Epithelial cell of prostate (primary cell): ENCODE results near the gene CGB1.

Experiments used
- DNase-seq: peaks from one replicate; pipeline ENCODE4 v3.0.0-alpha.2; 2011; ENCODE audit warnings: low read depth, low spot score
- H3K27ac ChIP-seq: fragments of 450-650 bp; 2 replicates; pipeline ENCODE4 v1.5.1; 2017; ENCODE audit warnings: mild to moderate bottlenecking

Gene CGB1

GRCh38 chr19:49004133-49004532, 32.6 kb downstream of the CGB1 start:
- no peak for DNase-seq
- H3K27ac ChIP-seq: no peak overlapping the region

- DNase-seq: peak; percentile 10
- no peak overlapping the region for H3K27ac ChIP-seq
Measured at GRCh38 chr19:48999481-49000325, 37.0 kb downstream of the CGB1 start.

- no peak for DNase-seq
- H3K27ac ChIP-seq: no peak overlapping the region
Measured at GRCh38 chr19:48997972-48998371, 38.7 kb downstream of the CGB1 start.

- DNase-seq: no peak
Measured at GRCh38 chr19:48994035-48994386, 42.7 kb downstream of the CGB1 start.

GRCh38 chr19:48993175-48994034, 43.3 kb downstream of the CGB1 start, which contains the start of the genes GYS1 and RUVBL2:
TSS of gene GYS1 (minus strand) at chr19:48993309. CDS start at chr19:48993112, 197 bp downstream.
TSS of gene RUVBL2 (plus strand) at chr19:48993887. CDS start at chr19:48993912, 25 bp downstream.
- H3K27ac ChIP-seq: peak within 1 kb of the TSS; percentile 85
- DNase-seq: peak; percentile 98

More at GRCh38 chr19:48994035-48994386, 42.7 kb downstream of the CGB1 start:
- H3K27ac ChIP-seq: peak overlapping the region; percentile 85

GRCh38 chr19:48992581-48993174, 44.0 kb downstream of the CGB1 start:
- no peak for DNase-seq

GRCh38 chr19:48991873-48992580, 44.7 kb downstream of the CGB1 start:
- H3K27ac ChIP-seq: peak overlapping the region; percentile 85
- DNase-seq: peak; percentile 34

More at GRCh38 chr19:48992581-48993174, 44.0 kb downstream of the CGB1 start:
- H3K27ac ChIP-seq: peak overlapping the region; percentile 85

GRCh38 chr19:48991011-48991609, 45.6 kb downstream of the CGB1 start:
- no peak overlapping the region for H3K27ac ChIP-seq
- no peak for DNase-seq

GRCh38 chr19:48990400-48990799, 46.3 kb downstream of the CGB1 start:
- no peak overlapping the region for H3K27ac ChIP-seq
- no peak for DNase-seq

- no peak overlapping the region for H3K27ac ChIP-seq
- DNase-seq: no peak
Measured at GRCh38 chr19:48989701-48990291, 46.9 kb downstream of the CGB1 start.

- no peak overlapping the region for H3K27ac ChIP-seq
- DNase-seq: no peak
Measured at GRCh38 chr19:48988860-48989259, 47.8 kb downstream of the CGB1 start.

GRCh38 chr19:48988286-48988685, 48.4 kb downstream of the CGB1 start:
- no peak overlapping the region for H3K27ac ChIP-seq
- DNase-seq: no peak

- no peak overlapping the region for H3K27ac ChIP-seq
- no peak for DNase-seq
Measured at GRCh38 chr19:48987323-48987722, 49.4 kb downstream of the CGB1 start.

GRCh38 chr19:48986211-48986610, 50.5 kb downstream of the CGB1 start:
- no peak overlapping the region for H3K27ac ChIP-seq
- no peak for DNase-seq

GRCh38 chr19:48985711-48986110, 51.0 kb downstream of the CGB1 start:
- DNase-seq: no peak
- H3K27ac ChIP-seq: no peak overlapping the region
